HG03575 (cell line): ENCODE results near the gene TECR.
"Not testable (repeated sequence)": the region's sequence is repeated elsewhere in the genome, so short reads cannot be mapped to it uniquely, and the experiment has no call there.

Experiments
- ATAC-seq: cut with Tn5 transposase; IDR thresholded peaks from one replicate; pipeline ENCODE4 v1.9.1; 2021; ENCODE audit not compliant: unreplicated experiment, insufficient number of reproducible peaks, low FRiP score; ENCODE audit errors: extremely low read depth

Gene TECR

GRCh38 chr19:14529254-14530004, at the start of gene TECR:
TSS of gene TECR (plus strand) at chr19:14529594. CDS start at chr19:14529697, 103 bp downstream.
- ATAC-seq, result peak; percentile 74

GRCh38 chr19:14479975-14480699, 49.3 kb upstream of the TECR start:
- no peak for ATAC-seq

GRCh38 chr19:14480700-14481079, 48.7 kb upstream of the TECR start:
- no peak for ATAC-seq

GRCh38 chr19:14482172-14482941, 47.0 kb upstream of the TECR start:
- no peak for ATAC-seq

GRCh38 chr19:14487370-14488125, 41.8 kb upstream of the TECR start:
- no peak for ATAC-seq

- no peak for ATAC-seq
Measured at GRCh38 chr19:14492756-14493337, 36.5 kb upstream of the TECR start.

- ATAC-seq, result no peak
Measured at GRCh38 chr19:14494411-14494810, 35.0 kb upstream of the TECR start.

GRCh38 chr19:14494910-14495671, 34.3 kb upstream of the TECR start:
- no peak for ATAC-seq

- ATAC-seq, result no peak
Measured at GRCh38 chr19:14495672-14496028, 33.7 kb upstream of the TECR start.

GRCh38 chr19:14496029-14496833, 33.2 kb upstream of the TECR start, which contains the start of gene GIPC1:
TSS of gene GIPC1 (minus strand) at chr19:14496127. CDS start at chr19:14482976, 13,151 bp downstream.
- ATAC-seq, result no peak

GRCh38 chr19:14496834-14497227, 32.6 kb upstream of the TECR start:
- no peak for ATAC-seq

GRCh38 chr19:14497228-14497921, 32.0 kb upstream of the TECR start:
- no peak for ATAC-seq

GRCh38 chr19:14502334-14503092, 26.9 kb upstream of the TECR start:
- no peak for ATAC-seq

GRCh38 chr19:14503285-14503684, 26.1 kb upstream of the TECR start:
- ATAC-seq, result no peak

- ATAC-seq, result not testable (repeated sequence)
Measured at GRCh38 chr19:14504575-14504974, 24.8 kb upstream of the TECR start.
